HepG2 (cell line): Measurements from ENCODE around the gene GMEB1. TPM values are rescaled to one million over a fixed set of nuclear protein-coding genes. Genes with fewer than 3 reads are reported as not detected.

Source experiments
- ATF7-NPFF ChIP-seq: sonication (generic); formaldehyde crosslinking; IDR thresholded peaks from 2 replicates; pipeline ENCODE4 v1.8.1; 2023; ENCODE audit warnings: mild to moderate bottlenecking, low read depth, missing genetic modification reagents, moderate library complexity
- DBP ChIP-seq: sonication (generic); formaldehyde crosslinking; IDR thresholded peaks from 2 replicates; pipeline ENCODE4 v1.4.0; 2020; ENCODE audit warnings: missing genetic modification reagents; ENCODE audit errors: not compliant biosample characterization
- DR1 ChIP-seq: sonication (generic); formaldehyde crosslinking; IDR thresholded peaks from 2 replicates; pipeline ENCODE4 v1.8.0; 2021; ENCODE audit warnings: mild to moderate bottlenecking, missing genetic modification reagents, inconsistent platforms
- FIP1L1 ChIP-seq: fragments of 200-400 bp; formaldehyde crosslinking; IDR thresholded peaks from 2 replicates; pipeline ENCODE4 v1.6.1; 2018; ENCODE audit warnings: low read depth, mild to moderate bottlenecking, low read length, moderate library complexity, borderline replicate concordance; ENCODE audit not compliant: insufficient read depth
- HMGXB3 ChIP-seq: sonication (generic); formaldehyde crosslinking; IDR thresholded peaks from 2 replicates; pipeline ENCODE4 v1.4.0; 2020; ENCODE audit warnings: missing genetic modification reagents, borderline replicate concordance
- HNRNPK ChIP-seq: fragments of 200-400 bp; formaldehyde crosslinking; IDR thresholded peaks from 2 replicates; pipeline ENCODE4 v1.6.1; 2018; ENCODE audit warnings: low read length, low read depth, moderate library complexity, mild to moderate bottlenecking; ENCODE audit not compliant: poor library complexity, severe bottlenecking
- NCOA5 ChIP-seq: sonication (generic); formaldehyde crosslinking; IDR thresholded peaks from 2 replicates; pipeline ENCODE4 v1.4.0; 2020; ENCODE audit warnings: missing genetic modification reagents
- NR3C1 ChIP-seq: sonication (generic); formaldehyde crosslinking; IDR thresholded peaks from 2 replicates; pipeline ENCODE4 v1.4.0; 2020; ENCODE audit warnings: missing genetic modification reagents
- POLR2AphosphoS2 ChIP-seq: IDR thresholded peaks from 2 replicates; pipeline ENCODE4 v1.6.1; 2011; ENCODE audit warnings: low read depth, low read length, improper control_type of control experiment
- RNF2 ChIP-seq: fragments of 450-650 bp; conservative IDR thresholded peaks from 2 replicates; pipeline ENCODE4 v1.6.1; 2016; ENCODE audit warnings: low read depth
- SIX1 ChIP-seq: sonication (generic); formaldehyde crosslinking; IDR thresholded peaks from 2 replicates; pipeline ENCODE4 v1.4.0; 2020; ENCODE audit warnings: missing genetic modification reagents, borderline replicate concordance
- TAF1 ChIP-seq: sonication (generic); formaldehyde crosslinking; IDR thresholded peaks from 2 replicates; pipeline ENCODE4 v1.4.0; 2020; ENCODE audit warnings: missing genetic modification reagents
- ZBTB4 ChIP-seq: sonication (generic); formaldehyde crosslinking; IDR thresholded peaks from 2 replicates; pipeline ENCODE4 v1.4.0; 2020; ENCODE audit warnings: missing genetic modification reagents, mild to moderate bottlenecking, borderline replicate concordance
- ZNF10 ChIP-seq: sonication (generic); formaldehyde crosslinking; IDR thresholded peaks from 2 replicates; pipeline ENCODE4 v1.4.0; 2020; ENCODE audit warnings: mild to moderate bottlenecking, low read depth, missing genetic modification reagents, borderline replicate concordance
- ZNF253 ChIP-seq: sonication (generic); formaldehyde crosslinking; IDR thresholded peaks from 2 replicates; pipeline ENCODE4 v1.8.0; 2022; ENCODE audit warnings: mild to moderate bottlenecking, missing genetic modification reagents, borderline replicate concordance
- ZNF326 ChIP-seq: sonication (generic); formaldehyde crosslinking; IDR thresholded peaks from 2 replicates; pipeline ENCODE4 v1.4.0; 2020; ENCODE audit warnings: missing genetic modification reagents, borderline replicate concordance
- ZNF737 ChIP-seq: sonication (generic); formaldehyde crosslinking; IDR thresholded peaks from 2 replicates; pipeline ENCODE4 v1.5.0; 2020; ENCODE audit warnings: missing genetic modification reagents, mild to moderate bottlenecking, borderline replicate concordance
- ZNF83 ChIP-seq: sonication (generic); formaldehyde crosslinking; IDR thresholded peaks from 2 replicates; pipeline ENCODE4 v1.4.0; 2020; ENCODE audit warnings: missing genetic modification reagents, mild to moderate bottlenecking, borderline replicate concordance
- polyA plus RNA-seq, 8 experiments: library from polyadenylated mRNA; depleted of rRNA in 3 of 8; stranded (reverse) in 7 of 8; unstranded in 1 of 8; fragments of >200 nt; fragmentation: Illumina TruSeq in 4 of 8; extraction: Trizol in 4 of 8; gene quantifications; 2 replicates each; pipeline versions ENCODE4 v1.2.1 to v1.2.3, GENCODE V29; 2011 to 2016; ENCODE audit warnings: low read depth in 4 of 8, missing spikeins in 1 of 8, mixed read lengths in 1 of 8; ENCODE audit not compliant: insufficient read depth in 1 of 8
- total RNA-seq, 5 experiments: library from RNA; depleted of rRNA; stranded (reverse); fragments of >200 nt; fragmentation: Illumina TruSeq; extraction: Trizol; gene quantifications; 2 replicates each; pipeline ENCODE4 v1.2.3, GENCODE V29; 2016; ENCODE audit warnings: low read depth in 1 of 5
- TF ChIP-seq, protein P1 (sequence below): IDR thresholded peaks from 2 replicates; pipeline ENCODE4 v1.6.1; 2012; ENCODE audit warnings: inconsistent platforms

Gene GMEB1
- total and polyA plus RNA-seq, 2 of the 13 experiments (the other 11 are each of a cell fraction or from before 2014, with no cell fraction given), result 3.0 to 6.0 TPM

GRCh38 chr1:28642847-28643635, 25.5 kb upstream of the GMEB1 start, which contains the start of gene TAF12 (continued):
- TF ChIP-seq ZNF10 (CRISPR knock-in tag) (no peak), TAF1 (CRISPR knock-in tag) (peak; percentile 98), NR3C1 (CRISPR knock-in tag) (no peak), SIX1 (CRISPR knock-in tag) (no peak; the same call in 1 of the 2 replicates), ZNF253 (0 out of 2 replicates have a peak, but pooled peaks have one; percentile 56), HNRNPK (no peak), ZNF326 (CRISPR knock-in tag) (no peak), POLR2AphosphoS2 (0 out of 2 replicates have a peak, but pooled peaks have one; percentile 46), ATF7-NPFF (CRISPR knock-in tag) (peak; percentile 82; the same call in 1 of the 2 replicates), ZNF737 (CRISPR knock-in tag) (peak; percentile 93; the same call in 1 of the 2 replicates), RNF2 (peak; percentile 65; the same call in 1 of the 2 replicates), ZBTB4 (peak; percentile 73; the same call in 1 of the 2 replicates), ZNF83 (CRISPR knock-in tag) (no peak; the same call in 1 of the 2 replicates), DR1 (CRISPR knock-in tag) (peak; percentile 66; the same call in 1 of the 2 replicates), FIP1L1 (no peak; the same call in 1 of the 2 replicates), DBP (CRISPR knock-in tag) (peak; percentile 14), HMGXB3 (CRISPR knock-in tag) (0 out of 2 replicates have a peak, but pooled peaks have one; percentile 57), NCOA5 (CRISPR knock-in tag) (no peak)
- TF ChIP-seq, protein P1, sequence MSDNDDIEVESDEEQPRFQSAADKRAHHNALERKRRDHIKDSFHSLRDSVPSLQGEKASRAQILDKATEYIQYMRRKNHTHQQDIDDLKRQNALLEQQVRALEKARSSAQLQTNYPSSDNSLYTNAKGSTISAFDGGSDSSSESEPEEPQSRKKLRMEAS, result peak; percentile 95
